ENCODE data around the gene FERMT3.

GRCh38 chr11:64164392-64165312, 41.9 kb upstream of the FERMT3 start:
- no peak for TF ChIP-seq CTCF (IDR thresholded peaks at IDR 0.05; ENCODE audit: low read length)
- no peak for TF ChIP-seq EZH2 (optimal IDR thresholded peaks at IDR 0.05; ENCODE audit: low read depth, low read length)

All from MM.1S (cell line).